Measurements from ENCODE around the gene HOXD9. TPM values are rescaled to one million over a fixed set of nuclear protein-coding genes. Genes with fewer than 3 reads are reported as not detected.

Gene HOXD9
- total RNA-seq, 1 donor from 2014 or later = not detected

DNA sequence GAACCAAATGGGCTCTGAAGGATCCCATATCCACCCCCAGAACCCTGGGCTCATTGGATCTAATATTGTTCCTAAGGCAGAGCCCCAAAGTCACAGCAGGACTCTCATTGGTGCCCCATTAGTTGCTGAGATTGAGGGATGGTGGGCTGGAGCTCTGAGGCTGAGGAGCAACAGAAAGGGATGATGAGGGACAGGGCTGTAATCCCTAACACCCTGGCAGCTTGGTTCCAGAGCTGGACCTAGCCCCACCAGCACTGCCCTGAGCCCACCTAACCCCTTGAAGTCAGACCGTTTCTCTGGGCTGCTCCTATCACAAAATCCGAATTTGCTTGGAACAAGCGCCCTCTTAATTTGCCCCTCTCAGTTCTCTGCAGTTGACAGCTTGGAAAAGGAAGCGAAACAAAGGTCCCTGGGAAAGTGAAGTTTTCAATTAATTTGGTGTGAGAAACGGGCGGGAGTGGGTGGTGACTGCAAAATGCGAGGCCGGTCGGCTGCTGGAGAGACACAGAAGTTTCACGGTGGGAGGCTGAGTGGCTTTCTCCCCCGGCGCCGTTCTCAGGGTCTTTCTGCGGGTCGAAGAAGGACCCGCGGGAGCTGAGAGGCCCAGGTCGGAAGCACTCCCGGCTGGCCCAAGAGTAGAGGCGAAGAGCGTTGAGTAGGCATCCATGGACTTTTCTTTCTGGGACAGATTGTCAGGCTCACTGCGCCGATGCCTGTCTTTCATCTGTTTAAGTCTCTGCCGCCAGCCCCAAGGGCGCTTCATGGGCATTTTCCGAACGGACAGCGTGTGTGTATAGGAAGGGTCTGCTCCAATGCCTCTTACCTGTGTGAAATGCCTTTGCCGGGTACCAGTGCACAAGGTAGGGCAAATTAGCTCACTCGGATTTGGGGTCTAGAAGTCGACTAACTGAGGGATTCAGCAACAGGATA lies 30.9 kb upstream of the HOXD9 start:
- TF ChIP-seq, protein P1, sequence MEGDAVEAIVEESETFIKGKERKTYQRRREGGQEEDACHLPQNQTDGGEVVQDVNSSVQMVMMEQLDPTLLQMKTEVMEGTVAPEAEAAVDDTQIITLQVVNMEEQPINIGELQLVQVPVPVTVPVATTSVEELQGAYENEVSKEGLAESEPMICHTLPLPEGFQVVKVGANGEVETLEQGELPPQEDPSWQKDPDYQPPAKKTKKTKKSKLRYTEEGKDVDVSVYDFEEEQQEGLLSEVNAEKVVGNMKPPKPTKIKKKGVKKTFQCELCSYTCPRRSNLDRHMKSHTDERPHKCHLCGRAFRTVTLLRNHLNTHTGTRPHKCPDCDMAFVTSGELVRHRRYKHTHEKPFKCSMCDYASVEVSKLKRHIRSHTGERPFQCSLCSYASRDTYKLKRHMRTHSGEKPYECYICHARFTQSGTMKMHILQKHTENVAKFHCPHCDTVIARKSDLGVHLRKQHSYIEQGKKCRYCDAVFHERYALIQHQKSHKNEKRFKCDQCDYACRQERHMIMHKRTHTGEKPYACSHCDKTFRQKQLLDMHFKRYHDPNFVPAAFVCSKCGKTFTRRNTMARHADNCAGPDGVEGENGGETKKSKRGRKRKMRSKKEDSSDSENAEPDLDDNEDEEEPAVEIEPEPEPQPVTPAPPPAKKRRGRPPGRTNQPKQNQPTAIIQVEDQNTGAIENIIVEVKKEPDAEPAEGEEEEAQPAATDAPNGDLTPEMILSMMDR (IDR thresholded peaks at IDR 0.05) = no peak
- H3K27me3 ChIP-seq = peaks cover 62% of the 10 kb centered on the region
- H3K4me1 ChIP-seq = peaks cover 6 to 7% of the 10 kb centered on the region in 2 donors
- DNase-seq (ENCODE audit: low spot score in 2 of 2) = peak in 1 of 2 donors; percentile 34
- H3K36me3 ChIP-seq = no peaks in the 10 kb centered on the region
- H3K9me3 ChIP-seq = no peaks in the 10 kb centered on the region
- no peak overlapping the region for H3K4me3 ChIP-seq
- intact Hi-C loops (cut with DNase I) = loop anchor here (5.0 to 10.0 kb wide), 3 partner anchors 724 to 1757 kb away; partner anchors contain the start of gene SP9
- H3K27ac ChIP-seq = no peak overlapping the region

DNA sequence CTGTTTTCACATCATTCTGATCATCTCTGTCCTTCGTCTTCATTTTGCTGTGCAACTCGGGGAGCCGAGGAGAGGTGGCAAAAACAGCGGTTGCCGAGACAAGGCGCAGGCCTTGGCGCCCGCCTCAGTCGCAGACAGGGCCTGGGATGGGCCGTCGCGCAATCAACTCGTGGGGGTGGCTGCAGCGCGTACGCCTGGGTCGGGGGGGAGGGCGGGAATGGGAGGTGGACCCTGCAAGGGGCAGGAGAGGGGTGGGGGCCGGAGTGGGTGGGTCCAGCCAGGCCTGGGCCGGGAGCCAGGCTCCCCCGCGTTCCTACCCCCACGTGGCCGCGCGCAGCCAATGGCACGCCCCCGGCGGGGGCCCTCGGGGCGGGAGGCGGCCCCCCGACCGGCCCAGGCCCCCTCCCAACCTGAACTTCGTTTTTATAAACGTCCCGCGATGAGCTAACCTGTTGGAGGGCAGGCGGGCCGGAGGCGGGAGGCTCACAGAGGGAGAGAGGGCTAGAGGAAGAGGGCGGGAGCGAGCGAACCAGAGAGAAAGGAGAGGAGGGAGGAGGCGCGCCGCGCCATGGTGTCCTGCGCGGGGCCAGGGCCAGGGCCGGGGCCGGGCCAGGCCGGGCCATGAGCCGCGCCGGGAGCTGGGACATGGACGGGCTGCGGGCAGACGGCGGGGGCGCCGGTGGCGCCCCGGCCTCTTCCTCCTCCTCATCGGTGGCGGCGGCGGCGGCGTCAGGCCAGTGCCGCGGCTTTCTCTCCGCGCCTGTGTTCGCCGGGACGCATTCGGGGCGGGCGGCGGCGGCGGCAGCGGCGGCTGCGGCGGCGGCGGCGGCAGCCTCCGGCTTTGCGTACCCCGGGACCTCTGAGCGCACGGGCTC lies 30.0 kb upstream of the HOXD9 start, which contains the start of gene HOXD13:
Gene HOXD13, plus strand, starts transcription at position 452 of the 875 bp plus-strand sequence. Its CDS starts 170 bp downstream, at position 622.
- Histone ChIP-seq H3K27me3 (peaks cover 63% of the 10 kb centered on the region), H3K36me3 (no peaks in the 10 kb centered on the region), H3K4me1 (peaks cover 15% of the 10 kb centered on the region in 2 donors), H3K27ac (no peak within 1 kb of the TSS), H3K9me3 (no peaks in the 10 kb centered on the region), H3K4me3 (peak within 1 kb of the TSS; percentile 47 to 51)
- peak in 1 of 2 donors; percentile 58 for DNase-seq (ENCODE audit: low spot score in 2 of 2)
- intact Hi-C loops (cut with DNase I) = loop anchor here (5.0 to 10.0 kb wide), 3 partner anchors 725 to 1758 kb away; partner anchors contain the start of gene SP9
- TF ChIP-seq, protein P1 (IDR thresholded peaks at IDR 0.05) = no peak

GRCh38 chr2:176093145-176093897 lies 29.2 kb upstream of the HOXD9 start:
- Histone ChIP-seq H3K27me3 (peaks cover 63% of the 10 kb centered on the region), H3K27ac (no peak overlapping the region), H3K9me3 (no peaks in the 10 kb centered on the region), H3K4me1 (peaks cover 18 to 19% of the 10 kb centered on the region in 2 donors), H3K36me3 (no peaks in the 10 kb centered on the region), H3K4me3 (peak overlapping the region; percentile 47 to 51)
- peak in 1 of 2 donors; percentile 46 for DNase-seq (ENCODE audit: low spot score in 2 of 2)
- intact Hi-C loops (cut with DNase I) = loop anchor here (5.0 to 10.0 kb wide), 3 partner anchors 726 to 1759 kb away; partner anchors contain the start of gene SP9
- TF ChIP-seq, protein P1 (IDR thresholded peaks at IDR 0.05) = no peak

- TF ChIP-seq, protein P1 (IDR thresholded peaks at IDR 0.05) = no peak
- no peak overlapping the region for H3K27ac ChIP-seq
Observed at GRCh38 chr2:176093898-176094249, 28.6 kb upstream of the HOXD9 start.

More at GRCh38 chr2:176093898-176094249, 28.6 kb upstream of the HOXD9 start:
- Histone ChIP-seq H3K4me3 (no peak overlapping the region), H3K27me3 (peaks cover 68% of the 10 kb centered on the region), H3K4me1 (peaks cover 18 to 19% of the 10 kb centered on the region in 2 donors), H3K36me3 (no peaks in the 10 kb centered on the region), H3K9me3 (no peaks in the 10 kb centered on the region)
- DNase-seq (ENCODE audit: low spot score in 2 of 2) = no peak
- intact Hi-C loops (cut with DNase I) = loop anchor here (5.0 to 10.0 kb wide), 3 partner anchors 727 to 1759 kb away; partner anchors contain the start of gene SP9

All from ascending aorta (tissue), 2 donors.